K562 (cell line): Measurements from ENCODE around the gene DIP2B.

ENCODE experiments used
- L3MBTL2 ChIP-seq: fragments of 450-650 bp; IDR thresholded peaks from 2 replicates; pipeline ENCODE4 v1.6.1; 2016; ENCODE audit warnings: mild to moderate bottlenecking, moderate library complexity
- PCBP1 ChIP-seq: fragments of 200-400 bp; formaldehyde crosslinking; IDR thresholded peaks from 2 replicates; pipeline ENCODE4 v1.6.1; 2018; ENCODE audit warnings: mild to moderate bottlenecking, low read depth, low read length; ENCODE audit not compliant: poor library complexity, severe bottlenecking
- POLR2AphosphoS5 ChIP-seq: IDR thresholded peaks from 2 replicates; pipeline ENCODE4 v1.6.1; 2011; ENCODE audit warnings: mild to moderate bottlenecking, low read depth, low read length, moderate library complexity; ENCODE audit not compliant: control insufficient read depth, insufficient read depth

GRCh38 chr12:50787618-50788017 is 282.8 kb downstream of the DIP2B start:
- no peak for TF ChIP-seq POLR2AphosphoS5
- no peak for TF ChIP-seq PCBP1
- TF ChIP-seq L3MBTL2, result no peak
